Peyer's patch (tissue), 4 donors: ENCODE measurements around the gene FIGNL1.

Source experiments
- POLR2A ChIP-seq, 2 donors: fragments of 450-650 bp; IDR thresholded peaks; one replicate each; pipeline ENCODE4 v1.5.1; 2017; ENCODE audit warnings: antibody characterized with exemption in 2 of 2, mild to moderate bottlenecking in 2 of 2, moderate library complexity in 2 of 2
- TF ChIP-seq, protein P1 (sequence below), 6 experiments: fragments of 450-650 bp in 4 of 6; fragments of 200-600 bp in 2 of 6; sonication (generic) in 1 of 6; IDR thresholded peaks; one replicate each; pipeline ENCODE4 v1.5.1; 2017 to 2019; ENCODE audit warnings: antibody characterized with exemption in 6 of 6, mild to moderate bottlenecking in 3 of 6, moderate library complexity in 1 of 6

GRCh38 chr7:50497068-50497642 lies 47.0 kb upstream of the FIGNL1 start:
- TF ChIP-seq, protein P1, sequence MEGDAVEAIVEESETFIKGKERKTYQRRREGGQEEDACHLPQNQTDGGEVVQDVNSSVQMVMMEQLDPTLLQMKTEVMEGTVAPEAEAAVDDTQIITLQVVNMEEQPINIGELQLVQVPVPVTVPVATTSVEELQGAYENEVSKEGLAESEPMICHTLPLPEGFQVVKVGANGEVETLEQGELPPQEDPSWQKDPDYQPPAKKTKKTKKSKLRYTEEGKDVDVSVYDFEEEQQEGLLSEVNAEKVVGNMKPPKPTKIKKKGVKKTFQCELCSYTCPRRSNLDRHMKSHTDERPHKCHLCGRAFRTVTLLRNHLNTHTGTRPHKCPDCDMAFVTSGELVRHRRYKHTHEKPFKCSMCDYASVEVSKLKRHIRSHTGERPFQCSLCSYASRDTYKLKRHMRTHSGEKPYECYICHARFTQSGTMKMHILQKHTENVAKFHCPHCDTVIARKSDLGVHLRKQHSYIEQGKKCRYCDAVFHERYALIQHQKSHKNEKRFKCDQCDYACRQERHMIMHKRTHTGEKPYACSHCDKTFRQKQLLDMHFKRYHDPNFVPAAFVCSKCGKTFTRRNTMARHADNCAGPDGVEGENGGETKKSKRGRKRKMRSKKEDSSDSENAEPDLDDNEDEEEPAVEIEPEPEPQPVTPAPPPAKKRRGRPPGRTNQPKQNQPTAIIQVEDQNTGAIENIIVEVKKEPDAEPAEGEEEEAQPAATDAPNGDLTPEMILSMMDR (IDR thresholded peaks at IDR 0.05): no peak
- TF ChIP-seq POLR2A (IDR thresholded peaks at IDR 0.05): no peak
